Activated CD8-positive, alpha-beta memory T cell treated with anti-CD3 and anti-CD28 coated beads, Interleukin-2, amount 50 U/mL, for 24 hours (primary cell): ENCODE data around the gene NRM.

ENCODE experiments used
- DNase-seq: peaks from one replicate; pipeline ENCODE4 v3.0.0-alpha.2; 2020; ENCODE audit errors: extremely low read depth

NRM gene

DNA sequence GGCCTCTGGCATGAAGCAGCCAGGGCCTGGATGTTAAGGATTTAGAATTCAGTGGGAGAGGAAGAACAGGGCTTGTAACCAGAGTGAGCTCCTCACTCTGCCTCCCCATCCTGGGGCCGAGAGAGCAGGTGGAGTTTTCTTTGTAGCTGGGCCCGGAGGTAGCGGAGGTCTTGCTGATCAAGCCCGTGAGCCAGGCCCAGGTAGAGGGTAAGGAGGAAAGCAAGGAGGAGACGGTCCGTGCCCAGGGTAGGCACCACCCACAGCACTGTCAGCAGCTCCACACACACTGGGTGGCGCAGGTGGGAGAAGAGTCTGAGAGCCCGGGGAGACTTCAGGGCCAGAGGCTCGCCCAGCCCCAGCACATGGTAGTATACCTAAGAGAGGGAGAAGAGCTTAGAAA, 2.2 kb downstream of the NRM start:
- DNase-seq: no peak

DNA sequence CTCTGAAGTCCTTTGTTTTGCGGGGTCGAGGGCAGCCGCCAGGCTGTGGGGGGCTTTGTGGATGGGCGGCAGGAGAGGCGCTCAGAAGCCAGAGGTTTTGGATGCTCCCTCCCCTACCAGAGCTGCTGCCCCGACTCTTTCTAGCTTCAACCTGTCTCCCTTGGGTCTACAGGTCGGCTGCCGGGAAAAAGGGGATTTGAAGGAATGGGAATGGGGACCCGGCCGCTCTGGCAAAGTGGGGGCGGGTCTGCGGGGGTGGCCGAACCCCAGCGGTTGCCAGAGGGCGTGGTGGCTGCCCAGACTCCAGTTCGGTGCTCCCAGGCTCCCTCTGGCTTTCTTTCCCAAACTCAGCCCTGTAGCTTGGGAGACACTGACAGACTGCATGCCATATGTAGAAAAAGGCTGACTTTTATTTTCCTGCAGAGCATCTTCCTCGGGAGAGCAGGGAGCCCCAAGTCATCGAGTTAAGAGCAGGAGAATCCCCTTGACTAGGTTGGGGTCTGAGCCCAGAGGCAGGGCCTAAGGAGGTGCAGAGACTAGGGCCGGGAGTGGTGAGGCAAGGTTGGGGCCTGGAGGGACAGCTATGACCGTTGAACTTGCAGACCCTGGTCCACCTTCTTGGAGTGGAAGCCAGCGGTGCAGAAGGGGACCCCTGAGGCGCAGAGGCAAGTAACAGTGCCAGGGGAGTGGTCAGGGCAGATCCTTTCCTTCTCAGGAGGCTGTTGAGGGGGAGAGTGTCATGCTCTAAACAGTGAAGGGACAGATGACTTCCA, 2.9 kb downstream of the NRM start:
- no peak for DNase-seq

DNA sequence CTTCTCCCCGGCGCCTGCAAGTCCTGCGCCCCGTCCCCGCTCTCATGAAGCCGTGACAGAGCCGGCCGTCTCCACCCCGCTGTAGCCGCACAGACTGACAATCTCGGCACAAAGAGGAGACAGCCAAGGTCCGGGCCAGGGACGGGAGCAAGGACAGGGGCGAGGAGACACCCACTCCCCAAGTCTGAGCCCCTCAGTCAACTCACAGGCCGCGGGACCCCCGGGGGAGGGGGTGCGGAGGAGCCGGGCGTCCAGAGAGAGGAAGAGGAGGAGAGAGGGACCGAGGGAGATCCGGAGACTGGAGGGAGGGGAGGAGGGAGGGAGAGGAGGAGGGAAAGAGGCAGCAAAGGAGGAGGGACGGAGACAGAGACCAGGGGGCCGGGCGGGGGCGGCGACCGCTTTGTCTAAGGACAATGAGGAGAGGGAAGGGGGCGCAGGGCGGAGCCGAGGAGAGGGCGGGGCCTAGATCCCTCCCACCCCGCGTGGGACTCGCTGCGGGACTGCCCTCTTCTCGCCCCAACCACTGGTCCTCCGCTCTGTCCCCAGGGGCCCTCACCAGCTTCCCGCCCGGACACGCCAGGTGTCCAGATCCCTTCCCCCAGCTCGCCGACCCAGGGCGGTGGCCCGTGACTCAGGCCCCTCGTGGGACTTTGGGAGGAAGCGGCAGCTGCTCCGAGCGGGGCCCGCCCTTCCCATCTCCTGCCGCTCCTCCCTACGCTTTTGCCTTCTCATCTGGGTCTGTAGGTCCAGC, 3.7 kb downstream of the NRM start:
- peak; percentile 64 for DNase-seq

DNA sequence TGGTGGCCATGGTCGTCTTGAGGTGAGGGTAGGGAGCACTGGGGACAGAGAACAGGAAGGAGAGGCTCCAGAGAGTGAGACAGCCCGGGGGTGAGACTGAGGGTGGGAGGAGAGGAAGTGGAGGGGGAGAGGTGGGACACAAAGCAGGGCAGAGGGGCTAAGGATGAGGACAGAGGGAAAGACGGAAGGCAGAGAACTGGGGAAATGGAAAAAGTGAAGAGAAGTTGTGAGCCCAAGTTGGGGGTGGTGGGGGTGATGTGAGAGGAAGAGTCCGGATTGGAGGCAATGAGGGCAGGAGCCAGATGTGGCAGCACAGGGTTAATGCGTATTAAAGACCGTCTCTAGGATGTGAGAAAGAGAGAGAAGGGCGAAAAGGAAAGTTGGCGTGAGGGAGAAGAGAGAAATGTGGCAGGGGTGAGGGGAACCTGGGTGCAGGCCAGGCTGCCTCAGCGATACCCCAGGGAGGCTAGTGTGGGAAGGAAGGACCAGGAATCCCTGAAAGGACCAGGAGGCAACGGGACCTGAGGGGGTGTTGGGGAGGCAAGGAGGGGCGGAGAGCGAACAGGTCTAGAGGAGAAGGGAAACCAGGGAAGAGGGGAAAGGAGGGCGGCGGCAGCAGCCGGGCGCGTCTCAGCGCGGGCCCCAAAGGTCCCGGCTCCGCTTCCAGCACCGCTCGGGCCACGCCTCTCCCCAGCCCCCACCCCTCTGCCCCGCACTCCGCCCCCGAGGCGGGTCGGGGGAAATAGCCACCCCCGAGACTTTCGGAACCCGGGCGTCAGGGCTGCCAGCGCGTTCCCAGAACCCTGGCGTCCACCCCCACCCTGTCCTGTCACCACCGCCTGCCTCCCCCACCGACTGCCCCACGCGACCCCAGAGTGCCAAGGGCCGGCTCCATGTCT, 4.5 kb downstream of the NRM start, which contains the start of gene PPP1R18:
TSS of gene PPP1R18 (minus strand) at position 637 of the 899 bp plus-strand sequence. CDS start at position 10, 627 bp downstream.
- peak; percentile 59 for DNase-seq

DNA sequence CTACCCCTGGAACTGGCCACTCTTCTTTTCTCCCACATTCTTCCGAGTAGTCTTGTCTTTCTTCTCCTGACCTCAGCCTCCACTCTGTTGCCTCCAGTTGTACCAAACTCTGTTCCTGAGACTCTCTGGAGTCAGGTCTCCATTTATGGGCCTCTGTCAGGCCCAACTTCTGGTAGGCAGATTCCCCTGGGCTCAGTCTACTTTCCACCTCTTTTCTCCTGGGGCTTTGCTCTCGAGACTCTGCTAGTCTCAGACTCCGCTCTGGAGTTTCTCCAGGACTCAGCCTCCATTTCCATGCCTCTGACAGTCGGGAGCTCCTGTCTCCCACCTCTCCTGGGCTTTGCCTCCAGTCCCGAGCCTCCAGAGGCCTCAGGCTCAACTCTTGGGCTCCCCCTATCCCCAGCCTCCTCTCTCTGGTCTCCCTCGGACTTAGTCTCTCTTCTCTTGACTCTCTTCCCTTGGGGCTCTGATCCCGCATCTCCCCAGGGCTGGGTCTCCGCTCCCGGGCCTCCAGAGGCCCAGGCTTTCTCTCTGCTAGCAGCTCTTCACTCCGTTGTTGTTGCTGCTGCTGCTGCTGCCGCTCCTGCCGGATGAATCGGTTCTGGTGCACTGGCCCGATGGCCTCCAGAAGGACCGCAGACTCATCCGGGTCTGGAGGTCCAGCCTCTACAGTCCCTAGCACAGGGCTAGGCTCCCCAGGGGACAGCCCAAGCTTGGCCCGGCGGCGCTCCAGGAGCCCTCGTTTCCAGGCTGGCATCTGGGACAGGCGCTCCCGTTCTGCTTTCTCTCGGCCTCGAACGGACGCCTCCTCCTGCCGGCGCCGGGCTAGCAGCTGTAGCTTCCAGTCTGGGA, 5.4 kb downstream of the NRM start:
- DNase-seq: no peak

DNA sequence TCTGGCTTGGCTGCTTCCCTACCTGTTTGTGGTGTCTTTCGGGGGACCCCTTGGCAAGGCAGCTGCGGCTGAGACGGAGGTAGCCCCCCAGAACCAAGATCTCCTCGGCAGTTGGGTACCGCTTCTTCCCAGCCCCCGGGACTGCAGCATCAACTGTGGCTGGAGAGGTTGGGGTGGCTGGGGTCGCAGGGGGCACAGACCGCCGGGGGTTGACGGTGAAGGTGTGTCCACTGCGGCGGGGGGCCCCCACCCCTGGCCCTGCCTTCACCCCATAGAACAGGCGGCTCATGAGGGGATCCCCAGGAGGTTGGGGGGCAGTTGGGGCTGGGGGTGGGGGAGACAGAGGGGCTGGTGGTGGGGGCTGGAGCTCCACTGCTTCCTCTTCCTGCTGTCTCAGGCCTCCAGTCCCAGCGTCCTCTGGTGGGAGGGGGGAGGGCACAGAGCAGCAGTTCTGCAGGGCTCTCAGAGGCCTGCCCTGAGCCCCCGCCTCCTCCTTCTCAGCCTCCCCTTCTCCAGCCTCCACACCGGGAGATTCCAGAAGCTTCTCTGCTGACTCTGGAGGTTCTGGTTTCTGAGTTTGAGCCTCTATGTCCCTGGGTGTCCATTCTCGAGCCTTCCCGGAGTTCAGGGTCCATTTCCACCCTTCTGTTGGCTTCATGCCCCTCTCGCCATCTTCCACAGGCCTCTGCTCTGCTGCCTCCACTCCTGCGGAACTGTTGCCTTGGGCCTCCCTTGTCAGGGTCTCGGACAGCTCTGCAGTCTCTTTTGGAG, 6.2 kb downstream of the NRM start:
- DNase-seq: no peak

DNA sequence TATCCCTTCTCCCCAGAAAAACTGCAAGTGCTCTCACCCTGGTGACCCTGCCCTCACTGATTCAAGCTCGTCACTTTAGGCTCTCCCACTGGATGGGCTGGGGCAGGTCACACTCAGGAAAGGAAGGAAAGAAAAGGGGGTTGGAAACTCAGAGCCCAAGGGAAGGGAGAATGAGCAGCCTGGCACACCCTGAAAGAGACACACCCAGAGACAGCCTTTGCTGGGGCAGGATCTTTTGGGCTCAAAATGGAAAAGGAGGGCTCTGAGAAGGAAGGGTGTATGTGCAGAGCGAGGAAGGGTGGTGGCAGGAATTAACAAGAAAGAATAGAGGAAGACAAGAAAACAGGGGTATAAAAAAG, 6.8 kb downstream of the NRM start:
- no peak for DNase-seq

DNA sequence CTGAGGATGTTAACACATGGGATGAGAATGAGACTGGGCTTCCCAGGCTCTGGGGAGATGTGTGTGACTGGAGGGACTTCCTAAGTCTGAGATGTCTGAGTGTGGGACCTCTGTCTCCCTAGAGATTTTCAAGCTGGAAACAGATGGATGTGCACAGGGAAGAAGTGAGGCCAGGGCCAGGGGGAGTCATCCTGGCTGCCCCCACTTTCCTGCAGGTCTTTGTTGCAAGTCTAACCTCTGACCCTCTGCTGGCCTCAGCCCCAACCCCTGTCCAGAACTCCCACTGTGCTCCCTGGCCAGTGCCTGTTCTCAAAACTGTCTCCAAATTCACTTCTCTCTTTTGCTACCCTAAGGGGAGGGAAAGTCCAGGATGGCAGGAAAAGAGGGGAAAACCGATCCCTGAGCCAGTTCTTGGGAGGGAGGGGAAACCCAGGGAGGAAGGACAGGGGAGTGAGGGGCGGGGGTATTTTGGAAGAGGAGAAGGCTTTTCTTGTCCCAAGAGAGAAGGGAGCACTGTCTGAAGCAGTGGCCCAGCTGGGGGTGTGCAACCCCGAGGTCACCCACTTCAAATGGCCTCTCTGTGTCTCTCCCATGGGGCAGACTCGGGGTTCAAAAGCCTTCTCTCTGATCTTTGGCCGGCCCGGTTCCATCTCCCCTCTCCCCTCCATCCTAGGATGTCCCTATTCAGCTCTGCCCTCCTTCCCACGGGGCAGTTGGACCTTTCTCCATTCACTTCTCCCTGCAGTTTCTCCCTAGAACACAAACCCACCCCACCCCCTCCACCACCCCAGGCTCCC, 7.4 kb downstream of the NRM start:
- DNase-seq: no peak

DNA sequence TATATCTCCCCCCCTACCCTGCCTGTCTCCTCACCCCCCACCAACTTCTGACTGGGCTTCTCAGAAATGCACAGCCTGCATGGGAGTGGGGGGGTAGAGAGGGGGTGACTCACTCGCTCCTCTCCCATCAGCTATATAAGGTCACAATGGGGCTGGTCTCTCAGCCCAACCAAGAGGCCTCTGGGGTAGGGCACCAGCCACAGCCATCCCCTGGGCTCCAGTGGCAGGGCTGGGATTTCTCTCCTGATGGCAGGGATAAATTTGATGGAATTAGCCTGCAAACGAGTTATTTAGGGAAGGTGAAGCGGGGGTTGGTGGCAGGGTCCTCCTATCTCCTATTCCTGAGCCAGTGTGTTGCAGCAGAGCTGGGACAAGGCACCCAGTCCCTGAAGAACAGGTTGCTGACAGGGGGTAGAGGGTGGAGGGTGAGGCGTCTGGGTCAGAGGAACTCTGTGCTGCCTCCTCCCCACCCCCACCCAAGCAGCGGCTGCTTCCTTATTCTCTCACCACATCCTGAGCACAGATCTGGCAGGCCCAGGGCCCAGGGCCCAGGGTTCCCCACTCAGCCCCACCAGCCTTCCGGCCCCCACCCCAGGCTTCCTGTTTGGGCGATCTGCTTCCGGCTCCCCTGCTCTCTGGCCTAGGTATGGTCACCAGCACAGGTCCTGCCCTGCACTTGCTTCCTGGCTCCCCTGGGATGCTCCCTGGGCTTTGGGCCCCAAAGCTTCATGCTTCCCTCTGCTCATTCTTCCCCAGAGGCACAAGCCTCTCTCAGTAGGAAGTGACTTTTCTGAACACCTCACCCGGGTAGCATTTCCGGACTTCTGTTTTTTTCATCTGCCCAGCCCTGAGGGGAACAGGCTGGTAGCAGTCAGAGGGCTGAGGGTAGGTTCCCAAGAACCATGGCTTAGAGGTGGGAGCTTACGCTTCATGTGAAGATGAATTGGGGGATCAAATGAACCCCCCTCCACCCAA, 8.4 kb downstream of the NRM start:
- DNase-seq: peak; percentile 71

DNA sequence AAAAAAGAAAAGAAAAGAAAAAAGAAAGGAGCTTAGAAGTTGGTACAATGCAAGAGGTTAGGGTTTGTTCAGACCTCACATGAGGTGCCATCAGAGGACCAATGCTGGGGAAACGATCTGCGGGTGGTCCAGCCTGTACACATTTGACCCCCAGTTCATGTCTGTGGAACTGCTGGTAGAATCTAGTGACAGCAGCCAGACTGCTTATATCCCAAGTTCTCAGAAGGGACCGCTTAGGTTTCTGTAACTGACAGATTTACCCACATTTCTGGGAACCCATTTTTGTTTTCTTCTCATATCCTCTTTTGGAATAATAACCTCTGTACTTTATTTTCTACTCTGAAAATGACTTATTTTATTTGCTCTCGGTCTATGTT, 9.0 kb downstream of the NRM start:
- DNase-seq: no peak

DNA sequence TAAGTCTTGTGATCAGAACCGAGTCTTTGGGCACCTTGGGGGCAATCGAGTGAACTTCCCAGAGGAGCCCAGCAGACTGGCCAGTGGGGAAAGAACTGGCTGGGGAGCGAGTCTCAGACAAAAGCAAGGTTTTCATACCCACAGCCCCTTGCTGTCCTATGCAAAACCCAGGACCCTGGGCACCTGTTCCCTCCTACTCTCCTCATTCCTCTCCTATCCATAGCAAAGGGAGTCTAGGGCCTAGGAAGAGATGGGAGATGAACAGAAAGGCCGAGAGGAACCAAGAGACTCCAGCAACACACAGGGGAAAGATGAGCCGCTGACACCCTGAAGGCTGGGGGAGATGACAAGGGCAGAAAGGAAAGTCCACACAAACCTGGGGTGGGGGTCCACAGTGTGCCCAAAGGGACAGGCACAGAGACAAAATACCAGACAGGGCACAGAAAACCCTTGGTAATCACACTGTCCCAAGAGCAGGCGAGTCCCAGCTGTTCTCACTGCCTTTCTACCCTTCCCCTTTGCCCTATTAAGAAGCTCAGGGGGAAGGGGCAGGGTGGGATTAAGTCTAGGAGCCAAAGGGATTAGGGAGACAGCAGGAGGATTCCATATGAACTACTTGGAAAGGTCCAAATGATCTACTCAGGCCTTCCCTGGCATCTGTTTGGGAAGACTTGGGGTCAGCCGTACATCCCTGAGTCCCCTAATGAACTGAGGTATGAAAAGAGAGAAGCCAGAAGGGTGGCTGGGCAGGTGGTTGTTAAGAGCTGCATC, 10.8 kb downstream of the NRM start:
- DNase-seq: no peak

DNA sequence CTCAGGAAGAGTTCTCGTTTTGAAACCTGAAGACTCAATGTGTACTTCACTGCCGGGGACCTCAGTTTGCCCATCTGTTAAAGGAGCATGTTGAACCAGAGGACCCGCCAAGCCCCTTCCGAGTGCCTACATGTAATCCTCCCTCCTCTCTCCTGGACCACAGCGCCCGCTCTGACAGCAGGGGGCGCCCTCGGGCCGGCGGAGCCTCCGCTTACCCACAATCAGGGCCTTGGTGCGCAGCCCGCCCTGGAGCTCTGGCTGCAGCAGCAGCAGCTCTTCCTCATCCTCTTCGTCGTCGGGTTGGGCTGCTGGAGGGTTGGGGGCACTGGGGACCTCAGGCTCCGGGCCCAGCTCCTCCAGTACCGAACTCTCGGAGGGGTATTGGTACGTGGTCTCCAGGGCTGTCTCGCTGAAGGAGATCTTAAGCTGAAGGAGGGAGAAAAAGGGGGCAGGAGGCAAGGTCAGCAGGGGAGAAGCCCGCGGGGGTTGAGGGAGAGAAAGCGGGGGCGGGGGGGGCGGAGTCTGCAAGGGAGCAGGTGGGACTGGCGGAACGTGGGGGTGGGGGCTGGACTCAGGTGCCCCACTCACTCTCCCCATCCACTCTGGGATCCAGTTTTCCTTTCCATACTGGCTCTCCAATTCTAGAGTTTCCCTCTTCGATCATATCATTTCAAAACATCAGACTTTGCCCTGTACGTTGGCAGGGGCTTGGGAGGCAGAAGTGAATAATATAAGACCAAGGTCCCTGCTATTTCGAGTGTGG, 11.6 kb downstream of the NRM start:
- peak; percentile 70 for DNase-seq

DNA sequence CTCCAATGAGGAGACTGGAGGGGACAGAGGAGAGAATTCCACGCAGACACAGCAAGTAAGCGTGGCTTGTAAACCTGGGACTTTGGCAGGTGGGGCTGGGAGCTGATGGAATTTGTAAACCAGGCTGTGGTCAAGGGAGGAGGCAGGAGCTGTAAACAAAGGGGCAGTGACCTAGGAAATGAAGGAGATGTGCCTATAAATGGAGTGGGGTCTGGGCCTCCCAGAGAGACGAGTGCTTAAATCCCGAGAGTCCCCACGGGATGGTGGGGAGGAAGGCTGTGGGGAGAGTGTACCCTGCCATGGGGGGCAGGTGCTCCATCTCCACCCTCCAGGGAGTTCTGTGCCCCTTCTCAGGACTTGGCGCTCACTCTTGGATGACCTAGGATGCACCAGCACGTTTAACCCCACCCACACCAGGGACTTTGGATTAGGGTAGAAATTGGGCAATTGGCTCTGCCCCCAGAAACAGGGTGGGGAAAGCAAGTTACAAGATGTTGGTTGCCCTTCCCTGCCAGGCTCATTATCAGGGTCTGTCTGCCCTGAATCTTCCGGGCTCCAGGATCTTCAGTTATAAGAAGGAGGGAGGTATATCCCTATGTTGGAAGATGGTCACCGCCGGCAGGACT, 14.0 kb downstream of the NRM start:
- no peak for DNase-seq

DNA sequence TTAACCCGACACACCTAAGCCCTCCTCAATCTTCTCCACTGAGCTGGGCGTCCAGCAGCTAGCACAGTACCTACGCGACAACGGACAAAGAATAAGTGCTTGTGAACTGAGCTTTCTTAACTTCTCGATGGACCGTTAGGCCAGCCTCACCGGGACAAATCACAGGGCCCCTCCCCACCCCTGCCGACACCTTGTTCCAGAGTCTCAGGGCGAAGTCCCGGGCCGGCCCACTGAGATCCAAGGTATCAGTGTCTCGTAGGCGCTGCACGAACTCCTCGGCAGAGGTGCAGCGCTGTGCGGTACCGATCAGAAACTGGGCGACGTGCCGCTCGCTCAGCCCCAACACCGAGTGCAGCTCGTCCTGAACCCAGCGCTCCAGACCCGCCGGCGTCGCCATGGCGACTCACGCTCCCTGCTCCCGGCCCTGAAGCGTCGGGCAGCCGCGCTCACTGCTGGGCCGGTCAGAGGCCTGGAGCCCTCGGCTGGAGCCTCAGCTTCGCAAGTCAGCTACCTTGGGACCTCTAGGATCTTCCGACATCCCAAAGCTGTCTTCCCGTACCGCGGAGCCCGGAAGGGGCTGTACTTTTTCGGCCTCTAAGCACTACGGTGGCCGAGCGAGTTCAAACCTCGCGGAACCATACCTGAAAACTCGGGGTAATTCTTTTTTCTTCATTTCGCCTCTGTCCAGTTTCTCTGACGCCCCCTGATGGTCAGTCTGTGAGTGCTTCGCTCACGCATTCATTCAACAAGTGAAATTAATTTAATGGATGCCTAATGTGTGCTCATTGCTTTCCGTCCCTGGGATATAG, 18.1 kb downstream of the NRM start, which contains the start of gene DHX16:
TSS of gene DHX16 (minus strand) at position 562 of the 809 bp plus-strand sequence. CDS start at position 397, 165 bp downstream.
- peak; percentile 84 for DNase-seq

DNA sequence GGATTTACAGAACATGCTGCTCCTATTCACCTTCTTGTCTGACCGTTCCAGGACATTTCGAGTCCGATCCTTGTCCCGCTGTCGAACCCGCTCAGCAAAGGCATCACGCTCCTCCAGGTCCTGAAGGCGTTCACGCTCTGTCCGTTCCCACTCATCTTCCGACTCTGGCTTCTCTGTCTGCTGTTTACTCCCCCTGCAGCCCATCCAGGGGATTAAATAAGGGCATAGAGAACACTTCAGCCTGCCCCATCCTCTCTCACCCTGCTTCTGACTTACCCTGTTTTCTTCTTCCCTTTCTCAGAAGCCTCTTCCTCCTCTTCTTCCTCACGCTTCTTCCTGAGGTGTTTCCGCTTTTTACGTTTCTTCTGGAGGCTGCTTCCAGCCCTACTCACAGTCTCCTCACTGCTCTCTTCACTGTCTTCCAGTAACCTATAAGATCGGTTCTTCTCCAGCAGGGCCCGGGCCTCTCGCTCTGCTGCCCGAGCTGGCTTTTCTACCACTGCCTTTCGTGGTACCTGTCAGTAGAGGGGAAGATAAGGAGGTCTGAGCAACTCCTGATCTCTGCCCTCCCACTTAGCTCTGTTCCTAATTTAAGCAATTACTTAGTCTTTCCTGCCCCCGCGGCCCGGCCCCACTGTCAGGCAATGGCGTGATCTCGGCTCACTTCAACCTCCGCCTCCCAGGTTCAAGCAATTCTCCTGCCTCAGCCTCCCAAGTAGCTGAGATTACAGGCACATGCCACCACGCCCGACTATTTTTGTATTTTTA, 19.8 kb downstream of the NRM start:
- no peak for DNase-seq
